ENCODE measurements around the gene NEK1. TPM values are rescaled to one million over a fixed set of nuclear protein-coding genes. Genes with fewer than 3 reads are reported as not detected.
A peak's percentile ranks its signal among the peaks of the same experiment; 100 is the strongest.

NEK1 gene
- total and polyA plus RNA-seq, 2 of the 8 experiments (the other 6 are each of a cell fraction or from before 2014, with no cell fraction given) = 3.9 to 11.7 TPM

DNA sequence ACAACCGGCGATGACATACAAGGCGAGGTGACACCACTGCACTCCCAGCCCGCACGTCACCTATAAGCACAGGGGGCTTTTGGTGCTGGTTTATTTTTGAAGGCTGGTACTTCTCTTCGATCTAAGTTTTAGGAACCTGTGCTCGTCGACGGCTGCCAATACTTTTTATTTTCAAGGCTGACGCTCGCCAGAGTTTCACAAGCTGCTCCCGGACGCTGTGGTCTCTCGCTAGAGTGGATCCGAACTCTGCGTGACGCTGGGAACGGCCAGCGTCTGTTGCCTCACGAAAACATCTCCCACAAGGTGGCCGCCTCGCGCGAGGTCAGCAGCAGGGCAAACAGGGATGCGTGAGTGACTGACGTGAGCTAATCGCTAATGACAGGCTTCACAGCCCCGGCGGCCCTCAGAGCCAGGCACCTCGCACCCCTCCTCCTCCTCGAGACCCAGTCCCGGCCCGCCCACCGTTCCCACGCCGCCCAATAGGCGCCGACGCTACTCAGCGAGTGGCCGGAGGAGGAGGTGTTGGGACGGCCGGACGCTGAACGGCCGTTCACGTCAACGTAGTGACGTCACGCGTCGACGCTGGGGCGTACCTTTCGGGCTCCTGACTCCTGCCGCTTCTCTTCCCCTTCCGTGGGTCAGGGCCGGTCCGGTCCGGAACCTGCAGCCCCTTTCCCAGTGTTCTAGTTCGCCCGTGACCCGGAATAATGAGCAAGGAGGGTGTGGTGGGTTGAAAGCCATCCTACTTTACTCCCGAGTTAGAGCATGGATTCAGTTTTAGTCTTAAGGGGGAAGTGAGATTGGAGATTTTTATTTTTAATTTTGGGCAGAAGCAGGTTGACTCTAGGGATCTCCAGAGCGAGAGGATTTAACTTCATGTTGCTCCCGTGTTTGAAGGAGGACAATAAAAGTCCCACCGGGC lies 7.8 kb upstream of the NEK1 start, which contains the start of gene CLCN3 (continued):
- TF ChIP-seq RAD21 (IDR thresholded peaks at IDR 0.05 in 1 of 2, conservative IDR thresholded peaks at IDR 0.05 in 1 of 2; ENCODE audit: low read depth in 2 of 2, low read length in 2 of 2) (no peak), ATF3 (IDR thresholded peaks at IDR 0.05; ENCODE audit: insufficient read depth, low read depth, low read length) (no peak), POU5F1 (IDR thresholded peaks at IDR 0.05; ENCODE audit: low read depth, low read length) (no peak), RNF2 (IDR thresholded peaks at IDR 0.05; ENCODE audit: borderline replicate concordance, low read depth, low read length, missing control alignments, poor library complexity, severe bottlenecking) (no peak), NRF1 (IDR thresholded peaks at IDR 0.05; ENCODE audit: low read depth, low read length) (no peak), POLR2AphosphoS5 (IDR thresholded peaks at IDR 0.05; ENCODE audit: low read depth, low read length) (peak; percentile 89)
